Stimulated activated CD4-positive, alpha-beta T cell treated with anti-CD3 and anti-CD28 coated beads, Interleukin-1b, Interleukin-23, amount 100 ng/mL, for 4 hours (primary cell): ENCODE results near the gene AMN1.
"Not testable (repeated sequence)": the region's sequence is repeated elsewhere in the genome, so short reads cannot be mapped to it uniquely, and the experiment has no call there.

ENCODE experiments used
- DNase-seq, 2 donors: peaks; one replicate each; pipeline ENCODE4 v3.0.0-alpha.2; 2020; ENCODE audit warnings: low read depth in 2 of 2

The AMN1 gene

GRCh38 chr12:31685801-31686200 is 43.0 kb downstream of the AMN1 start:
- no peak for DNase-seq

DNA sequence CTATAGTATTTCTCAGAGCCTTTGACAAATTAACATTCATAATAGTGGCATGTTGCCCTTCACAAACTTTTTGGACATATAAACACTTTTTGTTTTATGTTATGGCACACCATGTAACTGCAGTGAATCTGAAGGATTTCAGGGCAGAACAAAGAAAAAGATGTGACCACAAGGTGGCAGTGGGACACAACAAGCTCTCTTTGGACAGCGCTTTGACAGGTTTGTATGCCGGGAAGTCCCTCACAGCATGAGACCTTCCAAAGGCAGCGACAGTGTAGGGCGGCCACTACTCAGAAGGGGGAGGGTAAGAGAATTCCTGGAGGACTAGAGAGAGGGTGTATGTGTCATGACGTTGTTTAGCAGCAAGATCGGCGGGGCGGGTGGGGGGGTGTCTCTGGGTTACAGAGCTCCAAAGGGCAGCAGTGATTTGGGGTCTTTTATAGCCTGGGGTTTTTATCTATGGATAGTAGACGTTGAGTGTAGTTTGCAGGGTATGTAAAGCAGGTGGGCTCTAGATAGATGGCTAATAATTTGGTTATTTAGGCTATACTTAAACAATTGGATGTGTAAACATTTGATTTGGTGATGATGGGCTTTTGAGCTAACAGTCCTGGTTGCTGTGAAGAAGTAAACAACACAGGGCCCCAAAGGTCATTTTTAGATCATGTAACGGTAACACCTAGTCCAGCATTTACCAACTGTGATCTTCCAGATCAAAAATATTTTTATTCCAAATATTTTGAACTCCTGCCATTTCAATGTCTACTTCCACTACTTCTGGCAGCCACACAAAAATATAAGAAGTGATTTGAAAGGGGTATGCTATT is 46.5 kb downstream of the AMN1 start:
- DNase-seq, result peak; percentile 24 to 59

DNA sequence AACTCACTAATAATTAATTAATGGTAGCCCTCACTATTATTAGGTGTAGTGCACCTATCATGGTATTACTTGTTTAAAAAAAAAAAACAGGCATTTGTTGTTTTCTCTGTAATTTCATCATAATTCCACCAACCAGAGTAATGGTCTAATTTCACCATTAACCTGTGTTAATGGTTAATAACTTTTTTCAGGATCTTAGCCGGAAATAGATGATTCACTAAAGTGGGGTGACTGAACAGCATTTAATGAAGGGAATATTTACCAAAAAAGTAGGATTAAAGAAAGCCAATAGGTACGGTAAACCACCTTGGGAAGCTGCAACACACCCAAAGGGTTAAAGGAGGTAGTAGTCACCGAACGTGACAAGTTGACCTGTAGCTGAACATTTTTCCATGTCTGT is 56.3 kb downstream of the AMN1 start:
- DNase-seq, result no peak

GRCh38 chr12:31669582-31669981 is 59.2 kb downstream of the AMN1 start:
- not testable (repeated sequence) for DNase-seq

DNA sequence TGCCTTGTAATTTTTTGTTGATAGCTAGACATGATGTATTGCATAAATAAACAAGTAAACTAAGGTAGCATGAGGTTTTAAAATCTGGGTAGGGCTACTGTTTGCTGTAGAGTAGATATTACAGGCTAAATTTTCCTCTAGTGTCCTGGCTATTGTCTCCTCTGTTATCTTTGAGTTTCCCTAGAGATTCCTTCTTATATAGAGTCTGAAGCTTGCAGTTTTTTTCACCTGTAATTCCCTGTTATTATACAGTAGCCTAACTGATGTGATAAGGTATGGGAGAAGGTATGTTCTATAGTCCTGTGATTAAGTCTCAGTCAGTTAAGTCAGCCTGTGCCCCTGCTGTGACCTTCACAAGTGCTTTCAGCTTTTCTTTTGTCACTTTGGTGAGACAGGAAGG is 59.8 kb downstream of the AMN1 start:
- DNase-seq, result no peak

DNA sequence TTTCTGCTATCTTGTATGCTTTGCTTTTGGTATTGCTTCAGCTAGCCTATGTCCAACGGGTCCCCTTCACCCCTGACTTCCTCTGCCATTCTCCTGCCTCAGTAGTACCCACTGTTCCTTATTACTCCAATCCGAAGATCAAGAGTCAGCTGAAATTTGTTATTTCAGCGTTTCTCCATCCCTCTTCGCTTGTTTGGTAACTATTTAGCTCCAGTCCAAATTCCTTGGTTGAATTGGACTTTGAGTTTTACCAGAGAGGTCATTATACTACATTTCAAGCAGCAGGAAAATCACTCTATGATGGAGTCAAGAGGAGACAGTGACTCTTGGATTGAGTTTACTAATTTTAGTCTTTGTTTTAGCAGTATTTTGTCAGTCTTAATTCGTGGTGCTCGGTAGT is 64.8 kb downstream of the AMN1 start:
- DNase-seq, result no peak

DNA sequence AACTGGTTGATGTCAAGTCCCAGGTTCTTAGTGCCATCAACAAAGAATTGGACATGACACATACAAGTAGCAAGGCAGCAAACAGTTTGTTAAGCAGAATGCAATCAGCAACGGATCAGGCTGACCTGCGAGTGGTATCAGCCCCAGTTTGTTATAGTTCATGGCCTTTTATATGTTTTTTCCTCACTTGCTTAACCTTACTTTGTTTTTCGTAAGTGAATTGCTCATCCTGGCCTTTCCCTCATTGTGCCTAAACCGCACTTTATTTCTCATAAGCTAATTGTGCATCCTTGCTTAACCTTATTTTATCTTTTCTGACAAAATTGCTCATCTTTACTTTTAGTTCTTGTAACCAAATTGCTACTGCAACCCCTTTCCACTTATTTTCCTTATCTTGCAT is 65.2 kb downstream of the AMN1 start:
- DNase-seq, result no peak

- DNase-seq, result no peak
These were observed 66.5 kb downstream of the AMN1 start for GRCh38 chr12:31662176-31662849.

- peak; percentile 83 to 84 for DNase-seq
These were observed 69.5 kb downstream of the AMN1 start, which contains the start of gene ETFBKMT for GRCh38 chr12:31659087-31659942. ETFBKMT (plus strand) TSS chr12:31659688; CDS start chr12:31661954, 2,266 bp downstream.

DNA sequence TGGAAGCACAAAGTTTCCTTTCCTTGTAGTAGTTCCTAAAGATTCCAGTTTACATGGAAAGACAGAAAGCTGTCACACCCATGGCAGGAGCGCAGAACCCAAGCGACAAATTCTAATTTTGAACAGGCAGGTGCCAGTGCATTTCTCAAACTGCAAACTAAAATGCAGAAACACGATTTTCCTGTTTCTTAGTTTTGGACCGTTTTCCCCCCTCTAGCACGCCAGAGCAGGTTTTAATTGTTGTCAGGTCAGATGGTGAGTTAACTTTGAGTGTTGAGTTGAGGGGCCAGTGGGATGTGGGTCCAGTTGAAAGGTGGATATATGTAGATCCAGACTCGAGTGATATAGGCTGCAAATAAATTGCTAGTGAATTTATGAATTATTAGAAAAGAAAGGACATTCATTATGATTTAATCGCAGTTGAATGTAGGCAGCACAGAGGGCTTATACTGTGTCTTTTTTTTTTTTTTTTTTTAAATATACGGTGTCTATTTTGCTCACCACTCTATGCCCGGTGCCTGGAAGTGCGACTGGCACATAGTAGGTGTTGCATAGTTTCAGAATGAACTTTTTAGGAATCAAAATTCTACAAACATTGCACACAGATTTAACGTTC is 70.2 kb downstream of the AMN1 start:
- DNase-seq, result no peak

- DNase-seq, result no peak
These were observed 73.0 kb downstream of the AMN1 start for GRCh38 chr12:31655792-31656191.

DNA sequence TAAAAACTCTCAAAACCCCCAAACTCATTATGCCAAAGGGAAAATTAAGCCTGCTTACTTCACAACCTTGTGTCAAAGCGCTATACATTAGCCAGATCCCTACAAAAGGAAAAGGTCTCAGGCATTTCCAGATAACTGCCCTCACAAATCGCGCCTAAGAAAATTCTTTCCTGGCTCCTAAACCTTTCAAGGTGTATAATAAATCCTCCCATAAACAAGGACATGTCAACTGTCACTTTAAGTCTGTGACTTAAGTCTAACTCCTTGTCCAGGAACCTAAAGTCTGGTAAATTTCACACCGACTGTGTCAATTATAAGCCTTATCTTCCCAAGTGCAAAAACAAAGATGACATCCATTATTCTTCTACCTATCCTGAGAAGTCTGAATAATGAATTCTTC is 73.6 kb downstream of the AMN1 start:
- no peak for DNase-seq

GRCh38 chr12:31651893-31652521 is 76.8 kb downstream of the AMN1 start:
- no peak for DNase-seq

DNA sequence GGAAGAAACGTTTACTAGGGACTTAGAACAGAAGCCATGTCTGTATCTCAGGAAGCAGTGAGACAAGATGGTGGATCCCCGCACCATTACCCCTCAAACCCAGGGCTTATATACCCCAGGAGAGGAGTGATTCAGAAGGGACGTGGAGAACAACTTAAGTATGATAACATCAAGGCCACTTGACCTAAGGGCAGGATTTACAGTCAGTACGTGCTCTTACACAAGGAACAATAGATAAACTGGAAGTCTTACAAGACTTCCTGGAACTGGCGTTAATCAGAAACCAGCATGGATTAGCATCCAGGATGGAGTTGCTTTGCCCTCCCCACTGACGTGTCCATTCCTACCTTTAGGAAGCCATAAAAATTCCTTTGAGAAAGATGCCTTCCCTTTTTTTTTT is 77.9 kb downstream of the AMN1 start:
- DNase-seq, result no peak

DNA sequence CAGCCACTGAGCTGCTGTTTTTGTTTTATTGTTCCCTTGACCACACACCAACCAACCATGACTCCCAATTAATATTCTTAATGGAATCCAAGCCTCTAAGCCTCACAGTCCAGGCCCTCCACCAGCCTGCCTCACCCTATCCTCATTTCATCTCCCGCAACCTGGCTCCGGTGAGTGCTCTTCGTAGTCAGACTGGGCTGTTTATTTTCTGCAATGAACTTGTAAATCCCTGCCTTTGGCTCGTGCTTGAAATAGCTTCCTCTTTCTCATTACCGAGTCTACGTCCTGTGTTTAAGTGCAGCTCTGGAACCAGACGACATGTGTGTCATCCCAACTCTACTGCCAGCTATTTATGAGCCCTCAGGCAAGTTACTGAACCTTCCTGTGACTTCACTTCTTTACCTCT is 81.7 kb downstream of the AMN1 start:
- DNase-seq, result no peak

GRCh38 chr12:31645924-31646323 is 82.9 kb downstream of the AMN1 start:
- no peak for DNase-seq

- DNase-seq, result no peak
These were observed 84.3 kb downstream of the AMN1 start for GRCh38 chr12:31644536-31644935.

- no peak for DNase-seq
These were observed 87.2 kb downstream of the AMN1 start for GRCh38 chr12:31641509-31642090.

- no peak for DNase-seq
These were observed 94.2 kb downstream of the AMN1 start for GRCh38 chr12:31634620-31635019.

GRCh38 chr12:31633464-31633863 is 95.4 kb downstream of the AMN1 start:
- no peak for DNase-seq

- no peak for DNase-seq
These were observed 97.0 kb downstream of the AMN1 start for GRCh38 chr12:31631809-31632208.
